BLaER1 treated with 17β-estradiol and CSF1 and Interleukin-3, amounts not matched to agents 10 nM and 100 nM (cell line): ENCODE results near the gene TBC1D14.

ENCODE experiments used
- H3K27ac ChIP-seq, 11 experiments: shearing (Covaris generic); formaldehyde crosslinking; 2 replicates each; pipeline ENCODE4 v1.8.1; 2022
- H3K27me3 ChIP-seq, 11 experiments: shearing (Covaris generic); formaldehyde crosslinking; 2 replicates each; pipeline ENCODE4 v1.8.1; 2022
- H3K36me3 ChIP-seq, 11 experiments: shearing (Covaris generic); formaldehyde crosslinking; 2 replicates each; pipeline ENCODE4 v1.8.1; 2022
- H3K4me1 ChIP-seq, 10 experiments: shearing (Covaris generic); formaldehyde crosslinking; 2 replicates each; pipeline ENCODE4 v1.8.1; 2022
- H3K4me2 ChIP-seq, 11 experiments: shearing (Covaris generic); formaldehyde crosslinking; 2 replicates each; pipeline ENCODE4 v1.8.1; 2022
- H3K4me3 ChIP-seq, 10 experiments: shearing (Covaris generic); formaldehyde crosslinking; 2 replicates each; pipeline ENCODE4 v1.8.1; 2022
- H3K9ac ChIP-seq, 11 experiments: shearing (Covaris generic); formaldehyde crosslinking; 2 replicates each; pipeline ENCODE4 v1.8.1; 2022
- H3K9me3 ChIP-seq, 11 experiments: shearing (Covaris generic); formaldehyde crosslinking; replicated peaks in 1 of 11; 2 replicates each; pipeline ENCODE4 v1.8.1; 2022
- H4K20me1 ChIP-seq, 11 experiments: shearing (Covaris generic); formaldehyde crosslinking; 2 replicates each; pipeline ENCODE4 v1.8.1; 2022
- Cebpa-rat ChIP-seq, 11 experiments: shearing (Covaris generic); IDR thresholded peaks; 2 replicates each; pipeline ENCODE4 v1.8.1; 2022

The TBC1D14 gene

GRCh38 chr4:6923507-6923906, 13.9 kb downstream of the TBC1D14 start:
- peaks cover 86 to 100% (median 93%) of the 10 kb centered on the region in 10 experiments for H3K4me1 ChIP-seq
- H3K36me3 ChIP-seq, result peaks cover 42 to 70% (median 64%) of the 10 kb centered on the region in 11 experiments
- H3K9ac ChIP-seq, result peak overlapping the region in 5 of 11 experiments; percentile 2 to 94 (median 10); a peak in 5 of 22 replicates
- H3K27ac ChIP-seq, result peak overlapping the region; percentile 6 to 98 (median 95); a peak in 14 of 22 replicates
- TF ChIP-seq Cebpa-rat (IDR thresholded peaks at IDR 0.05), result no peak
- H3K9me3 ChIP-seq, result no peaks in the 10 kb centered on the region; a peak in 1 of 22 replicates
- H3K4me2 ChIP-seq, result peak overlapping the region in 9 of 11 experiments; percentile 85 to 99 (median 96); a peak in 18 of 22 replicates
- H4K20me1 ChIP-seq, result peaks cover 19 to 72% (median 37%) of the 10 kb centered on the region in 11 experiments; a peak in 17 of 22 replicates
- H3K27me3 ChIP-seq, result no peaks in the 10 kb centered on the region
- H3K4me3 ChIP-seq, result no peak overlapping the region; a peak in 1 of 20 replicates

GRCh38 chr4:6924361-6924779, 14.7 kb downstream of the TBC1D14 start:
- TF ChIP-seq Cebpa-rat (IDR thresholded peaks at IDR 0.05), result no peak

GRCh38 chr4:6925357-6925836, 15.8 kb downstream of the TBC1D14 start:
- no peak; a peak in 1 of 22 replicates for TF ChIP-seq Cebpa-rat (IDR thresholded peaks at IDR 0.05)
- Histone ChIP-seq H3K4me2 (peak overlapping the region; percentile 84 to 99 (median 96)), H3K9ac (peak overlapping the region; percentile 72 to 94 (median 82)), H4K20me1 (peaks cover 9 to 78% (median 19%) of the 10 kb centered on the region in 11 experiments; a peak in 16 of 22 replicates), H3K9me3 (no peaks in the 10 kb centered on the region; a peak in 1 of 22 replicates), H3K27ac (peak overlapping the region; percentile 81 to 98 (median 95)), H3K27me3 (no peaks in the 10 kb centered on the region), H3K4me3 (peak overlapping the region in 9 of 10 experiments; percentile 20 to 55 (median 35); a peak in 14 of 20 replicates), H3K4me1 (peaks cover 93 to 100% (median 99%) of the 10 kb centered on the region in 10 experiments), H3K36me3 (peaks cover 45 to 75% (median 63%) of the 10 kb centered on the region in 11 experiments)

More at GRCh38 chr4:6924361-6924779, 14.7 kb downstream of the TBC1D14 start:
- H3K36me3 ChIP-seq, result peaks cover 49 to 79% (median 67%) of the 10 kb centered on the region in 11 experiments
- peaks cover 91 to 100% (median 97%) of the 10 kb centered on the region in 10 experiments for H3K4me1 ChIP-seq
- peaks cover 15 to 72% (median 29%) of the 10 kb centered on the region in 11 experiments; a peak in 17 of 22 replicates for H4K20me1 ChIP-seq
- H3K9ac ChIP-seq, result peak overlapping the region in 9 of 11 experiments; percentile 9 to 94 (median 84); a peak in 15 of 22 replicates
- peak overlapping the region; percentile 84 to 99 (median 96) for H3K4me2 ChIP-seq
- H3K27ac ChIP-seq, result peak overlapping the region; percentile 36 to 98 (median 95); a peak in 21 of 22 replicates
- H3K4me3 ChIP-seq, result peak overlapping the region in 4 of 10 experiments; percentile 8 to 55 (median 39); a peak in 6 of 20 replicates
- H3K27me3 ChIP-seq, result no peaks in the 10 kb centered on the region
- no peaks in the 10 kb centered on the region; a peak in 1 of 22 replicates for H3K9me3 ChIP-seq

GRCh38 chr4:6926081-6926480, 16.5 kb downstream of the TBC1D14 start:
- Histone ChIP-seq H3K4me3 (peak overlapping the region; percentile 3 to 64 (median 46); a peak in 17 of 20 replicates), H3K4me1 (peaks cover 93 to 100% (median 99%) of the 10 kb centered on the region in 10 experiments), H3K27me3 (no peaks in the 10 kb centered on the region), H3K9me3 (no peaks in the 10 kb centered on the region; a peak in 1 of 22 replicates), H3K9ac (peak overlapping the region; percentile 72 to 94 (median 82)), H3K4me2 (peak overlapping the region; percentile 84 to 99 (median 96)), H3K27ac (peak overlapping the region; percentile 81 to 98 (median 95)), H3K36me3 (peaks cover 47 to 75% (median 67%) of the 10 kb centered on the region in 11 experiments), H4K20me1 (peaks cover 2 to 76% (median 13%) of the 10 kb centered on the region in 11 experiments; a peak in 14 of 22 replicates)
- peak; percentile 50 to 87 (median 72); a peak in 16 of 22 replicates for TF ChIP-seq Cebpa-rat (IDR thresholded peaks at IDR 0.05)

- no peak for TF ChIP-seq Cebpa-rat (IDR thresholded peaks at IDR 0.05)
- Histone ChIP-seq H3K4me2 (peak overlapping the region; percentile 84 to 99 (median 96)), H3K4me1 (peaks cover 96 to 100% (median 99%) of the 10 kb centered on the region in 10 experiments), H3K27ac (peak overlapping the region; percentile 81 to 98 (median 95)), H3K4me3 (peak overlapping the region; percentile 3 to 64 (median 46); a peak in 19 of 20 replicates), H3K9ac (peak overlapping the region; percentile 72 to 94 (median 82)), H4K20me1 (peaks cover 0 to 75% (median 6%) of the 10 kb centered on the region in 11 experiments; a peak in 11 of 22 replicates), H3K36me3 (peaks cover 55 to 81% (median 68%) of the 10 kb centered on the region in 11 experiments), H3K27me3 (no peaks in the 10 kb centered on the region), H3K9me3 (peaks cover 0 to 5% (median 3%) of the 10 kb centered on the region in 11 experiments; a peak in 11 of 22 replicates)
These were observed 17.3 kb downstream of the TBC1D14 start for GRCh38 chr4:6926681-6927478.

- peaks cover 0 to 75% (median 6%) of the 10 kb centered on the region in 11 experiments; a peak in 11 of 22 replicates for H4K20me1 ChIP-seq
- H3K9ac ChIP-seq, result peak overlapping the region; percentile 72 to 94 (median 82); a peak in 21 of 22 replicates
- peaks cover 0 to 16% (median 14%) of the 10 kb centered on the region in 11 experiments; a peak in 18 of 22 replicates for H3K9me3 ChIP-seq
- peak overlapping the region in 8 of 10 experiments; percentile 34 to 64 (median 48); a peak in 12 of 20 replicates for H3K4me3 ChIP-seq
- H3K27ac ChIP-seq, result peak overlapping the region; percentile 81 to 98 (median 95)
- TF ChIP-seq Cebpa-rat (IDR thresholded peaks at IDR 0.05), result no peak
- no peaks in the 10 kb centered on the region for H3K27me3 ChIP-seq
- peaks cover 54 to 80% (median 67%) of the 10 kb centered on the region in 11 experiments for H3K36me3 ChIP-seq
- peak overlapping the region; percentile 84 to 99 (median 96) for H3K4me2 ChIP-seq
- H3K4me1 ChIP-seq, result peaks cover 92 to 99% (median 97%) of the 10 kb centered on the region in 10 experiments
These were observed 18.5 kb downstream of the TBC1D14 start for GRCh38 chr4:6928081-6928480.

- no peak for TF ChIP-seq Cebpa-rat (IDR thresholded peaks at IDR 0.05)
- H3K36me3 ChIP-seq, result peaks cover 54 to 80% (median 67%) of the 10 kb centered on the region in 11 experiments
- H3K4me1 ChIP-seq, result peaks cover 89 to 98% (median 96%) of the 10 kb centered on the region in 10 experiments
- H3K9ac ChIP-seq, result peak overlapping the region; percentile 64 to 94 (median 82)
- peaks cover 0 to 29% (median 26%) of the 10 kb centered on the region in 11 experiments; a peak in 19 of 22 replicates for H3K9me3 ChIP-seq
- H3K27me3 ChIP-seq, result no peaks in the 10 kb centered on the region
- H4K20me1 ChIP-seq, result peaks cover 0 to 65% (median 6%) of the 10 kb centered on the region in 11 experiments; a peak in 11 of 22 replicates
- peak overlapping the region; percentile 84 to 99 (median 96) for H3K4me2 ChIP-seq
- H3K4me3 ChIP-seq, result peak overlapping the region in 8 of 10 experiments; percentile 1 to 64 (median 44); a peak in 12 of 20 replicates
- H3K27ac ChIP-seq, result peak overlapping the region; percentile 81 to 98 (median 95)
These were observed 19.7 kb downstream of the TBC1D14 start for GRCh38 chr4:6929339-6929811.
